Measurements from ENCODE around the gene DOCK10. TPM values are rescaled to one million over a fixed set of nuclear protein-coding genes. Genes with fewer than 3 reads are reported as not detected.
"Not testable (repeated sequence)": the region's sequence is repeated elsewhere in the genome, so short reads cannot be mapped to it uniquely, and the experiment has no call there.

DOCK10 gene
- total and polyA plus RNA-seq, 2 donors (not counting 3 experiments of a cell fraction or from before 2014, with no cell fraction given): 5.8 to 23.0 TPM

- Histone ChIP-seq H3K4me2 (ENCODE audit: insufficient read depth, low read length) (no peak overlapping the region), H3K9ac (replicated peaks; ENCODE audit: extremely low read depth, insufficient read depth, low read length) (no peak overlapping the region), H3K79me2 (ENCODE audit: control insufficient read depth, insufficient read depth, low read length) (no peaks in the 10 kb centered on the region), H3K27me3 (ENCODE audit: control insufficient read depth in 2 of 2, insufficient read depth in 2 of 2, low read length in 2 of 2) (peaks cover 0 to 7% of the 10 kb centered on the region in 2 experiments), H3K9me1 (replicated peaks; ENCODE audit: control insufficient read depth, extremely low read depth, insufficient read depth, low read length) (no peaks in the 10 kb centered on the region), H4K20me1 (replicated peaks; ENCODE audit: control insufficient read depth, extremely low read depth, insufficient read depth, low read length) (no peaks in the 10 kb centered on the region), H2AFZ (ENCODE audit: low read depth, low read length) (no peak overlapping the region), H3K4me1 (ENCODE audit: control insufficient read depth, extremely low read depth, insufficient read depth, low read length) (peaks cover 4% of the 10 kb centered on the region), H3K36me3 (ENCODE audit: control insufficient read depth in 2 of 2, extremely low read depth in 1 of 2, insufficient read depth in 2 of 2, low read length in 2 of 2) (no peaks in the 10 kb centered on the region), H3K27ac (ENCODE audit: insufficient read depth, low read depth, low read length) (no peak overlapping the region), H3K9me3 (replicated peaks; ENCODE audit: control insufficient read depth, insufficient read depth, low read length) (no peaks in the 10 kb centered on the region), H3K4me3 (replicated peaks in 1 of 3; ENCODE audit: insufficient read depth in 1 of 3, low read depth in 1 of 3, low read length in 3 of 3) (no peak overlapping the region)
- POLR2A ChIA-PET: no interaction called here
- CTCF ChIA-PET: interaction anchor here (0.9 kb wide), 1 partner anchor 12 kb away, joined by 5 read pairs; no protein-coding TSS in a partner anchor
- intact Hi-C loops (cut with micrococcal nuclease) (no loop called here), dilution Hi-C loops (cut with MboI; ENCODE audit: extremely low pct_ligation_motif_present, low sequenced_read_pairs) (no loop called here)
- no peak for FAIRE-seq
- BruUV-seq (replicated peaks): no TSS peak
- no peak for DNase-seq (ENCODE audit: low read depth, low spot score)
- no peak for TF ChIP-seq MYC (IDR thresholded peaks at IDR 0.05; ENCODE audit: low read depth, low read length)
- TF ChIP-seq POLR2A (IDR thresholded peaks at IDR 0.05; ENCODE audit: low read depth, low read length): no peak
- no peak for TF ChIP-seq EZH2 (IDR thresholded peaks at IDR 0.05; ENCODE audit: borderline replicate concordance, low read depth, low read length, severe bottlenecking)
- TF ChIP-seq JUN (IDR thresholded peaks at IDR 0.05; ENCODE audit: borderline replicate concordance, insufficient read depth, insufficient read length, low read depth): no peak
- TF ChIP-seq FOS (IDR thresholded peaks at IDR 0.05; ENCODE audit: borderline replicate concordance, insufficient read depth, low read length): no peak
- TF ChIP-seq POLR2AphosphoS5 (IDR thresholded peaks at IDR 0.05; ENCODE audit: insufficient read depth, low read depth, low read length): no peak
- no peak for TF ChIP-seq GATA2 (IDR thresholded peaks at IDR 0.05; ENCODE audit: insufficient read depth, insufficient read length, low read depth, low read length)
- no peak for TF ChIP-seq CTCF (IDR thresholded peaks at IDR 0.05; ENCODE audit: extremely low read depth in 1 of 2, insufficient read depth in 1 of 2, low read depth in 1 of 2, low read length in 2 of 2)
- TF ChIP-seq, protein P1, sequence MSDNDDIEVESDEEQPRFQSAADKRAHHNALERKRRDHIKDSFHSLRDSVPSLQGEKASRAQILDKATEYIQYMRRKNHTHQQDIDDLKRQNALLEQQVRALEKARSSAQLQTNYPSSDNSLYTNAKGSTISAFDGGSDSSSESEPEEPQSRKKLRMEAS (IDR thresholded peaks at IDR 0.05; ENCODE audit: insufficient read depth, insufficient read length): no peak
Observed at GRCh38 chr2:225052703-225053102, 10.4 kb upstream of the DOCK10 start.

DNA sequence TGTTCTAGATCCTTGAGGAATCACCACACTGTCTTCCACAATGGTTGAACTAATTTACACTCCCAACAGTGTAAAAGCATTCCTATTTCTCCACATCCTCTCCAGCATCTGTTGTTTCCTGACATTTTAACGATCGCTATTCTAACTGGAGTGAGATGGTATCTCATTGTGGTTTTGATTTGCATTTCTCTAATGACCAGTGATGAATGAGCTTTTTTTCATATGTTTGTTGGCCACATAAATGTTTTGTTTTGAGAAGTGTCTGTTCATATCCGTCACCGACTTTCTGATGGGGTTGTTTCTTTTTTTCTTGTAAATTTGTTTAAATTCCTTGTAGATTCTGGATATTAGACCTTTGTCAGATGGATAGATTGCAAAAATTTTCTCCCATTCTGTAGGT is 5.2 kb upstream of the DOCK10 start:
- CTCF ChIA-PET; H3K9me3 ChIP-seq (replicated peaks; ENCODE audit: control insufficient read depth, insufficient read depth, low read length); FAIRE-seq; H3K27ac ChIP-seq (ENCODE audit: insufficient read depth, low read depth, low read length); H3K79me2 ChIP-seq (ENCODE audit: control insufficient read depth, insufficient read depth, low read length); H3K36me3 ChIP-seq (ENCODE audit: control insufficient read depth in 2 of 2, extremely low read depth in 1 of 2, insufficient read depth in 2 of 2, low read length in 2 of 2); H3K4me3 ChIP-seq (replicated peaks in 1 of 3; ENCODE audit: insufficient read depth in 1 of 3, low read depth in 1 of 3, low read length in 3 of 3); H3K9ac ChIP-seq (replicated peaks; ENCODE audit: extremely low read depth, insufficient read depth, low read length); intact Hi-C loops (cut with micrococcal nuclease); H4K20me1 ChIP-seq (replicated peaks; ENCODE audit: control insufficient read depth, extremely low read depth, insufficient read depth, low read length); dilution Hi-C loops (cut with MboI; ENCODE audit: extremely low pct_ligation_motif_present, low sequenced_read_pairs); BruUV-seq (replicated peaks); H2AFZ ChIP-seq (ENCODE audit: low read depth, low read length); H3K9me1 ChIP-seq (replicated peaks; ENCODE audit: control insufficient read depth, extremely low read depth, insufficient read depth, low read length); DNase-seq (ENCODE audit: low read depth, low spot score); POLR2A ChIA-PET; H3K4me2 ChIP-seq (ENCODE audit: insufficient read depth, low read length); H3K4me1 ChIP-seq (ENCODE audit: control insufficient read depth, extremely low read depth, insufficient read depth, low read length): not testable (repeated sequence)
- peaks cover 26 to 41% of the 10 kb centered on the region in 2 experiments for H3K27me3 ChIP-seq (ENCODE audit: control insufficient read depth in 2 of 2, insufficient read depth in 2 of 2, low read length in 2 of 2)
